Body of pancreas (tissue), 4 donors: ENCODE data around the gene MYL4.

Experiments used
- POLR2A ChIP-seq, 3 donors: fragments of 450-650 bp; IDR thresholded peaks; one replicate each; pipeline ENCODE4 v1.6.1; 2016; ENCODE audit warnings: antibody characterized with exemption in 3 of 3, mild to moderate bottlenecking in 2 of 3
- TF ChIP-seq, protein P1 (sequence below), 7 experiments: fragments of 450-650 bp in 4 of 7; fragments of 200-600 bp in 3 of 7; sonication (generic) in 3 of 7; IDR thresholded peaks; one replicate each; pipeline ENCODE4 v1.5.1; 2016 to 2019; ENCODE audit warnings: antibody characterized with exemption in 7 of 7

DNA sequence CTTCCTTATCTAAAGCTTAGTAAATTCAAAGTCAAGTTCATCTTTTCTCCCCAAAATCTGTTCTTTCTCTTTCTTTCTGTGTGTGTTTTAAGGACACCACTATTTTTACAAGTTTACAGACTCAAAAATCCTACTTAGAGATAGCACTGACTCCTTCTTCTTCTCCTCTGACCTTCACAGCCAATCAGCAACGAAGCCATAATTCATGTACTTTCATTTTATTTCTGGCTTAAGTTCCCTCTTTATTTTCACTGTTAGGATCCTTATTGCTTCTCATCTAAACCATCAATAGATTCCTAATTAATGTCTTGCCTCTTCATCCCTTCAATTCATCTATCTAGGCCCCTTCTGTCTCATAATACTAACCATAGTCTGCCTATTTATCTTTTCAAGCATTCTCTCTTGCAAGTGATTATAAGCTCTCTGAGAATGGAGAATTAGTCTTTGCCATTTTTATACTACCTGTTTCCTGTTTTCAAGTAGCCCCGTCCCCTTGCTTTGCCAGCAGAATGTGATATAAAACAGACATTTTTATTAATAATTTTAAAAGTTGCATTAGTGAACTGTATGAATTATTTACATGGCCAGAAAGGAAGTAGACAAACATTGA, 47.0 kb upstream of the MYL4 start:
- no peak for TF ChIP-seq POLR2A (IDR thresholded peaks at IDR 0.05)
- TF ChIP-seq, protein P1, sequence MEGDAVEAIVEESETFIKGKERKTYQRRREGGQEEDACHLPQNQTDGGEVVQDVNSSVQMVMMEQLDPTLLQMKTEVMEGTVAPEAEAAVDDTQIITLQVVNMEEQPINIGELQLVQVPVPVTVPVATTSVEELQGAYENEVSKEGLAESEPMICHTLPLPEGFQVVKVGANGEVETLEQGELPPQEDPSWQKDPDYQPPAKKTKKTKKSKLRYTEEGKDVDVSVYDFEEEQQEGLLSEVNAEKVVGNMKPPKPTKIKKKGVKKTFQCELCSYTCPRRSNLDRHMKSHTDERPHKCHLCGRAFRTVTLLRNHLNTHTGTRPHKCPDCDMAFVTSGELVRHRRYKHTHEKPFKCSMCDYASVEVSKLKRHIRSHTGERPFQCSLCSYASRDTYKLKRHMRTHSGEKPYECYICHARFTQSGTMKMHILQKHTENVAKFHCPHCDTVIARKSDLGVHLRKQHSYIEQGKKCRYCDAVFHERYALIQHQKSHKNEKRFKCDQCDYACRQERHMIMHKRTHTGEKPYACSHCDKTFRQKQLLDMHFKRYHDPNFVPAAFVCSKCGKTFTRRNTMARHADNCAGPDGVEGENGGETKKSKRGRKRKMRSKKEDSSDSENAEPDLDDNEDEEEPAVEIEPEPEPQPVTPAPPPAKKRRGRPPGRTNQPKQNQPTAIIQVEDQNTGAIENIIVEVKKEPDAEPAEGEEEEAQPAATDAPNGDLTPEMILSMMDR (IDR thresholded peaks at IDR 0.05): no peak
